Fibroblast of skin of left biceps (primary cell): ENCODE data around the gene RRP8.

Experiments
- DNase-seq, 2 experiments: peaks; one replicate each; pipeline ENCODE4 v3.0.0-alpha.2; 2013; ENCODE audit warnings: low read depth in 2 of 2

RRP8 gene

DNA sequence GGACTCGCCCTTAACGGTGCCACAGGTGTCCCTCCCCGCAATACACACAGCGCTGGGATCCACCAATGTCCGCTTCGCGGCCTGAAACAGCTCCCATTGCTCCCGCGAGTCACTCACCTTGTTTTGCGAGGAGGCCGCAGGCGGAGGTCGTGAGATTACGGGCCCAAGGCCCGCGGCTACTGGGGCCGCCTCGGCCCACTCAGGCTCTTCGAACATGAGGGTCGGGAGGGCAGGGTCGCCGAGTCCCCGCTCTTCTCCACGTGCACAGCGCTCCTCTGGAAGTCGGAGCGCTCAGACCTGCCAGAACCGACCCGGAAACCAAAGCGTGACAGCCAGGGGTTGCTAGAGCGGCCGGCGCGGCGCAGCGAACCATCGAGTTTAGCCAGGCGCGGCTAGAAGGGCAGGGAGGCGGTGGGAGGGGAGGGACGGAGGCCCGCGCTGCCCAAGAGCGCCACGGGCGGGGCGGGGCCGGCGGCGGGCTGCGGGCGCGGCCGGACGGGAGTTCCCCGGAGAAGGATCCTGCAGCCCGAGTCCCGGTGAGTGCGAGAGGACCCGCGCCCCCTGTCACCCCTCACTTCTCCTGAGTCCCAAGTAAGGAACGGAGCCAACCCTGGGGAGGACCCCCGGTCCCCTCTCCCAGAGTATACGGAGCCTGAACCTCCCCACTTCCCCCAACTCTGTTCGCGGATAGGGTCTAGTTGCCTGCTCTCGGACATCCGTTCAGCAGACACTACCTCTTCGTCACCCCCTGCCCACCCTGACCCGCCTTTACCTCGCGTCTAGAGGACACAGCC lies at the start of gene RRP8, which contains the start of gene ILK:
Gene RRP8 (minus strand): TSS at position 330 of the 794 bp plus-strand sequence. CDS start 114 bp downstream, at position 216.
Gene ILK (plus strand): TSS at position 488 of the 794 bp plus-strand sequence. CDS start 498 bp downstream, outside the sequence.
- DNase-seq, result peak; percentile 59 to 68

DNA sequence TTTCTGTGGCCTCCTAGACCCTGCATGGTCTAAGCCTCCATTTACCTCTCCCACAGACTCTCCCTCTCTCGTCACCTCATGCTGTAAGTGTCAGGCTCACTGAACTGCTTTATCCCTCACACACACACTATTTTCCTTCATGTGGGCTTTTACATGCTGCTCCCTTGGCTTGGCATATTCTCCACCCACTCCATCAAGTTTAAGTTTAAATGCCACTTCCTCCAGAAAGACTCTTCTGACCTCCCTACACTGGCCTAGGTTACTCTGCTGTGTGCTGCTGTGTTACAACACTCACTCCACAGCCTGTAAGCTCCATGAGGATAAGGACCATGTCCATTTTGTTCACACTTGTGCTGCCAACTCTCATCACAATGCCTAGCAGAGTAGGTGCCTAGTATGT lies 49.7 kb upstream of the RRP8 start:
- no peak for DNase-seq

DNA sequence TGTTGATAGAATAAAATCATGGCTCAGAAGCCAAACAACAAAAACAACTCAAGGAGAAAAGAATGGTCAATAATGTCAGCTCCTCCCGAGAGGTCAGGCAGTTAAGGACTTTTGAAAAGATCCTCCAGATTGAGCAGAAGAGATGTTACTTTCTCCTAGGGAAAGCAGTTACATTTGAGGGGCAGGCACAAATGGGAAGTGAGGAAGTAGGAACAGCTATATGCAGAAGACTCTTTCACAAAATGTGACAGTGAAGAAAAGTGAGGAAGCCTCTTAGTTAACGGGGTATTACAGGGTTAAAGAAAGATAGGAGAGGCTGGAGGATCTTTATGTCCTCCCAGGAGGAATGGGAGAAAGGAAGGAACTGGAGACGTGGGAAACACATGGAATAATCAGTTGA lies 48.8 kb upstream of the RRP8 start:
- DNase-seq, result no peak

DNA sequence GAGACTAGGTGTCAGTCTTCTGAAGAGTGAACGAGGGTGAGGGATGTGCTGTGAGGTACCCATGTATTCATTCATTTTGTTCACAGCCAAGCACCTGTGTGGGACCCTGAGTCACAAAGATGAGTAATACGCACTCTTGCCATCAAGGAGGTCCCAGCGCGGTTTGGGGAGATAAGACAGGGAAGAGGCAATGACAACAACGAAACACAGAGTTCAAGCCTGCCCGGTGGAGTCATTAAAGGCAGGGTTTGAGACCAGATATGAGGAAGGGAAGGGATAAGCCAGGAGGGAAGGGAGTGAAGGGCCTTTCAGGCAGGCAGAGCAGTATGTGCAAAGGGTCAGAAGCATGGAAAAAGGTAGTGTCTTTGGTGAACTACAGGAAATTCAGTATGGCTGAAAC lies 47.6 kb upstream of the RRP8 start:
- DNase-seq, result no peak

DNA sequence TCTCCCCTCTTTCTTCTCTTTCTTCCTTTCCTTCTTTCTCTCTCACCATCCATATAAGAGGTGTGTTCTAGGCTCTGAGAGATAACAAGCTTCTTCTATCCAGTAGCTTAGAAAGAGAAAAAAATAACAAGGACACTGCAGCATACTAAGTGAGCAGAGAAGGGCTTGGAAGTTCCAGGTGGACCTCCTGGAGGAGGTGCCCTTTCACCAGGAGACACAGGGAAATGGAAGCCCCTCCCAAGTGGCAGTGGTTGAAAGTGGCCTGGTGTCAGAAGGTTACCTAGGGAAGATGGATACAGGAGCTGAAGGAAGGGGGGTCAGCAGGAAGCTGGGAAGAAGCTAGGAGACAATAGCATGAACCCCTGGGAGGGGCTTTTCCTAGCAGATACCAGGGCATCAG lies 46.7 kb upstream of the RRP8 start:
- DNase-seq, result no peak

DNA sequence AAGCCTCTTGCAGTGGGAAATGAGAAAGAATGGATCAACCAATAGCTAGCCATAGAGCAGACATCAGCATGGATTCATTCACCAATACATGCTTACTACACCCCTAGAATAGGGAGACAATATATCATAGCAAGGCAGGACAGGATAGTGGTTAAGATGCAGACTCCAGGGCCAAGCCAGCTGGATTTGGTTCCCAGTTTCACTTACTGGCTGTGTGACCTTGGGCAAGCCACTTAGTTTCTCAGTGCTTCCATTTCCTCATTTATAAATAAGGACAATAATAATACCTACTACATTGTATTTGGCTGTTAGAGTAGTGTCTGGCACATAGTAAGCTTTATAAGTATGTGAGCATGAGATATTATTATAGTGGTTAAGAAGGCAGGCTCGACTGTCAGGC lies 45.1 kb upstream of the RRP8 start:
- no peak for DNase-seq

DNA sequence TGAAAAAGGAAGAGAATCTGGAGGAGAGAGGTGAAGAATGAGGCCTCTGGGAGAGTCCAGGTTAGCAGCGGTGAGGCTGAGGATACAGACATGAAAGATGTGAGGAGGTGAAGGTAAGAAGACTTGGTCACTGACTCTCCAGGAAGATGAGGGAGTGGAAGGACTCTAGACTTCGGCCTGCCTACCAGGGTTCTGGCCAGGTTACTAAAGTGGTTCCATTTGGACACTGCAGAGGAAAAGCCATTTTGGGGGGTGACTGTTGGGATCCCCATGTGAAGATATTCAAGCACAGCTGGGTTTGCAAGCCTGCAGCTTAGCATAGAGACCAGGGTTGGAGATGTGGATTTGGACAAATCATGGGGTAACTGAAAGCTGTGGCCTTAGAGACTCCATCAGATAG lies 44.4 kb upstream of the RRP8 start:
- no peak for DNase-seq

DNA sequence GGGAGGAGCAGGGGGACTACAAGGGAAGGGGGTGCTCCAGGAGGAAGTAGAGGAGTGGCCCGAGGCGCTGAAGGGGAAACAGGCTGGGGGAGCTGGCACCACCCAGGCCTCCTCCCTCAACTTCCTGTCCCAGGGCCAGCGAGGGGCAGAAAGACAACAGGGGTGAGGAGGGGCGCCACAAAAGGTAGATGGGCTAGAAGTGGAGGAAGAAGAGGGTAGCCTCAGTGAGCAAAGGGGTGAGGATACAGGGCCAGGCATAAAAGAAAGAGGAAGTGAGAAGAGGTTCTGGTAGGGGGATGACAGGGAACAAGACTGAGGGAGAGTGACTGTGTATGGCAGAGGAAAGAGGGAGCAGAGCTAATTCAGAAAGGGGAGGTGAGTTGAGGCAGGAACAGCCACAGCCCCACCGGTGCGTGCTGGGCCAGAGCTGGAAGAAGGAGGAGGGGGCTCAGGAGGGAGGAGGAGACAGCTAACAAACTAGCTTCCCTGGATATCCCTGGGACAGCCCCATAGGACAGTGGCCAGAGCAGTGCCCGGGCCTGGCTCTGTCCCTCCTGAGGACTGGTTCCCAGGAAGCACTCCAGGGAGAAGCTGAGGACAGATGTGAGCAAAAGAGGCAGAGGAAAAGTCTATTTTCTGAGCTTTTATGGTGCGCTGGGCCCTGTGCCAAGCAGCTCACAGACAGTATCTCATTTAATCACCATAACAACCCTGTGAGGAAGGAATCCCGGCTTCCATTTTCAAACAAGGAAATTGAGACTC lies 43.7 kb upstream of the RRP8 start:
- DNase-seq, result peak; percentile 33 to 34

DNA sequence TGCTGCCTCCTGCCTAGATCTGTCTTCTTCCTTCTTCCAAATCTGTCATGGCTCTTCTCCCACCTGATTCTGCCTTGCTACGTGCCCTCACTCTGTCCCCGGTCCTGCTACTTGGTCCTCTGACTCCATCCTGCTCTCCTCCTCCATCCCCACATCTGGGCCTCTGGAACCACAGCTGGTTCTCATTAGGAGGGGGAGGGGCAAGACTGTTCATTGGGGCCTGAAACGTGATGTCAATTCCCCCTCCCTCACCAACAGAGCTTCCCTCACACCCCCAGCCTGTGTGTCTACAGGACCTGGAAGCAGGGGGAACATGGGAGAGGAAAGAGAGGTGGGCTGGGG lies 43.1 kb upstream of the RRP8 start:
- DNase-seq, result peak; percentile 76 to 79

DNA sequence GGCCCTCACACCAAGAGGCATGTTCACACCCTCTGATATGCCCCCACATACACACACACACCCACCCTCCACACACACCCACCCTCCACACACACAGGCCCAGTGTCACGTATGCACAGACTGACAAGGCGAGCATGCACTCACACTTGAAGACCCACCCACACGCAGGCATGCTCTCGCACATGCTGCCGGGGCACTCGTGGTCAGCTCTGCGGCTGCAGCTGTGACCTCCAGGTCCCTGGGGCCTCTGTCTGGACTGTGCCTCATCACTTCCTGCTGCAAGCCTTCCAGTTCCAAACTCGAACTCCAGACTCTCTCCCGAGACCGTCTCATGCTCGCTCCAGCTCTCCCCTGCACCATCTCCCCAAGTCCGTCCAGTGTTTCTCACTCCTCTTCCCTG lies 42.7 kb upstream of the RRP8 start:
- DNase-seq, result peak in 1 of 2 experiments; percentile 22

DNA sequence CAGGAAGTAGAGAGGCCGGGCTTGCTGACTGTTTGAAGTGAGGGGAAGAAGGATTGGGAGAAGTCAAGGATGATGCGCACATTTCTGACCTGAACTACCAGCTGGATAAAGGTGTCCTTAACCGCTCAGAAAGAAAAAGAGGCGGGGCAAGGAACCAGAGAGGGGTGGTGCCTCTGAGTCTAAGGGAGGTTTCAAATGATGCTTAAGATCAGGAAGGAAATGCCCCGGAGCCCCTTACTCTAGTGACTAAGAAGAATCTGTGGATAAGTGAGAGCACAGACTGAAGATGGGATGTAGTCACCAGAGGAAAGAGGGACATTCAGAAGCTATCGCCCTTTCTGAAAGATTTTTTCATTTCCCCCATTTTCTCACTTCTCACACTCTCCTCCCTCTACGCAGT lies 39.5 kb upstream of the RRP8 start:
- no peak for DNase-seq

DNA sequence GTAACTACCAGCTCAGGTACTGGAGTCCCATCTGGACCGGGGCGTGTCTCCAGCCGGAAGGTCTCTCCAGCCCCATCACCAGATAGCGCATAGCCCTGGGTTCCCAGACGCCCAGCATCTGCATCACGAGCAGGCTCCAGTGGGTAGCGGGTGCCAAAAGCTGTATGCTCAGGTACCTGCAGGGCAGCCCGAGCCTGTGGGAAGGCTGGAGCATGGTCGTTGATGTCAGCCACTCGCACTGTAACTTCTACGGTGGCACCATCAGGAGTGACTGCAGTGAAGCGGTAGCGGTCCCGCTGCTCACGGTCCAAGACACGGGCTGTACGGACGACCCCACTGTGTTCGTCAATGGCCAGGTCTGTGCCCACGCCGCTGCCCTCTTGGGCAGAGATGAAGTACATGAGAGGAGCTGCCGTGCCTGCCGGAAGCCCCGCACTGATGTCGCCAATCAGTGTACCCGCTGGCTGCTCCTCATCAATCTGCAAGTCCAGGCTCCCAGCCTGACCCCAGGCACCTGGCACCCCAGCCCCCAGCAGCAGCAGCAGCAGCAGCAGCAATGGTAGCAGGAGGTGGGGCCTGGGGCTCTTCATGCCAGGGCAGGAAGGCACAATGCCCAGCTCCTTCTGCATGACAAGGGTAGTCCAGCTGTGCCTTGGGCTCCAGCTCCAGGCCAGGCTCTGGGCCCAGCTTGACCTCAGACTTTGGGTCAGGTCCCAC lies 37.7 kb upstream of the RRP8 start:
- no peak for DNase-seq

DNA sequence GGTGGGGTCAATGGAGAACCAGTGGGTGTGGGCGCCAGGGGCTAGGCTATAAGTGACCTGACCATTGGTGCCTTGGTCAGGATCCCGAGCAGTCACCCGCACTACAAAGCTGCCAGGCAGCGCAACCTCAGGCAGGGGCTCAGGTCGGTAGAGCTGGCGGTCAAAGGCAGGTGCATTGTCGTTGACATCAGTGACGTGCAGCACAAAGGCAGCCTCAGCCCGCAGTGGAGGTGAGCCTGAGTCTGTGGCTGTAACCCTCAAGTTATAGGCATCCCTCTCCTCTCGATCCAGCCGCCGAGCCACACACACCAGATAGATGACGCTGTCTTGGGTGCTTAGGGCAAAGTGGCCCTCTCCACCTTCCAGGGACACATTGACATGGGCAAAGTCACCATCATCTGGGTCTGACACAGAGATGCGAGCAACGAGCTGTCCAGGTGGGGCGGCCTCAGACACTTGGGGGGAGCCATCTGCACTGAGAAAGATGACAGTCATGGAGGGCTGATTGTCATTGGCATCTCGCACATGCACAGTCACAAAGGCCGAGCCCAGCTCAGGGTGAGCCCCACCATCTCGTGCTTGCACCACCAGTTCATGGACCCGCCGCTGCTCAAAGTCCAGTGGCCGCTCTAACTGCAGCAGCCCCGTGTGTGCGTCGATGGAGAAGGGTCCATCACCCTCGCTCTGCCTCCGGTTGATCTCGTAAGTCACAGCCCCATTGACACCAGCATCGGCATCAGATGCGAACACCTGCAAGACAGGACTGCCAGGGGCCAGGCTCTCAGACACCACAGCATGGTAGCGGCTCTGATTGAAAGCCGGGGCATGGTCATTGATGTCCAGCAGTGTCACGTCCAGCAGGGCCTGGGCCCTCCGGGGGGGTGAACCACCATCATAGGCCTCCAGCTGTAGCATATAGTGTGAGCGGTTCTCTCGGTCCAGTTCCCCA lies 36.9 kb upstream of the RRP8 start:
- no peak for DNase-seq

DNA sequence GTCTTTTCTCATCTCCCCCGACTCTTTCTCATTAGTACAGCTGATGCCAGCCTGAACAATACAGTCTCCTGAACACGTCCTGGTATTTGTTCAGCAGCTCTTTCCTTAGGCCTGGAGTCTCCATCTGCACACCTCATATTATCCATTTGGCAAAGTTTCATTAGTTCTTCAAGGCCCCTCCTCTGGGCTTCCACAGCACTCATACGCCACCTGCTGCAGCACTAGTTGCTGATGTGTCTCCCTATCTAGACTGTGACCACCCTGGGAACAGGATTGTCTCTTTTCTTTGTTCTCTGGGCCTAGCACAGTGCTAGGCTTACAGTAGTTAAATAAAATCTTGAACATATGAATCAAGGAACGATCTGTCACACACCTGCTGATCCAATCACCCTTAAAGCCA lies 35.0 kb upstream of the RRP8 start:
- no peak for DNase-seq

DNA sequence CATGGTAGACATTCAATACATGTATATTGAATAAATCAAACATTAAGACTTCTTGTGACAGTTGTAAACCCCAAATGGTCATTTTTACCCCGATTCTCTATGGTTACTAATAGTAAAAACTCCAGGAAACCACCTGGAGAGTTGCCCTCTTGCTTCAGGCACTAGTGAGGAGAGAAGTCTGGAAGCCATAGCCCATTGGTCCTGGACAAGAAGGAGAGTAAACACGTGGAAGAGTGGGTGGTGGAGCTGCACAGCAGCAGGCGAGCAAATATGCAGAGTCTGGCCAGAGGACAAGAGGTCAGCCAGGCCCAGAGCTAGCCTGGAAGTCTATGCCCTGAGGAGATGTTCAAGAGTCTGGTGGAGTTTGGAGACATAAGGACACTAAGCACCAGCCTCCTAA lies 34.5 kb upstream of the RRP8 start:
- DNase-seq, result no peak

DNA sequence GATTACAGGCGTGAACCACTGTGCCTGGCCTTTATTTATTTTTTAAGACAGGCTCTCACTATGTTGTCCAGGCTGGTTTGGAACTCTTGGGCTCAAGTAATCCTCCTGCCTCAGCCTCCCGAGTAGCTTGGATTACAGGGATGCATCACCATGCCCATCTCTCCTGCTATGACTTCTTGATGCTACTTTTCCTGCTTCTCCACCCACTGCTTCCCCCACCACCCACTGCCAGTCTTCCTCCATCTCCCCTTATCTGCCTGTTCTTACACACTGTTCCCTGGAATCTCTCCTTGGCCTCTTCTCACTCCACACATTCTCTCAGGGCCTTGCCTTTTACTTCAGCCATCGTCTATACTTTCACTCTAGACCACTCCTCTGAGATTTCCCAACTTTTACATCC lies 33.1 kb upstream of the RRP8 start:
- DNase-seq, result no peak

DNA sequence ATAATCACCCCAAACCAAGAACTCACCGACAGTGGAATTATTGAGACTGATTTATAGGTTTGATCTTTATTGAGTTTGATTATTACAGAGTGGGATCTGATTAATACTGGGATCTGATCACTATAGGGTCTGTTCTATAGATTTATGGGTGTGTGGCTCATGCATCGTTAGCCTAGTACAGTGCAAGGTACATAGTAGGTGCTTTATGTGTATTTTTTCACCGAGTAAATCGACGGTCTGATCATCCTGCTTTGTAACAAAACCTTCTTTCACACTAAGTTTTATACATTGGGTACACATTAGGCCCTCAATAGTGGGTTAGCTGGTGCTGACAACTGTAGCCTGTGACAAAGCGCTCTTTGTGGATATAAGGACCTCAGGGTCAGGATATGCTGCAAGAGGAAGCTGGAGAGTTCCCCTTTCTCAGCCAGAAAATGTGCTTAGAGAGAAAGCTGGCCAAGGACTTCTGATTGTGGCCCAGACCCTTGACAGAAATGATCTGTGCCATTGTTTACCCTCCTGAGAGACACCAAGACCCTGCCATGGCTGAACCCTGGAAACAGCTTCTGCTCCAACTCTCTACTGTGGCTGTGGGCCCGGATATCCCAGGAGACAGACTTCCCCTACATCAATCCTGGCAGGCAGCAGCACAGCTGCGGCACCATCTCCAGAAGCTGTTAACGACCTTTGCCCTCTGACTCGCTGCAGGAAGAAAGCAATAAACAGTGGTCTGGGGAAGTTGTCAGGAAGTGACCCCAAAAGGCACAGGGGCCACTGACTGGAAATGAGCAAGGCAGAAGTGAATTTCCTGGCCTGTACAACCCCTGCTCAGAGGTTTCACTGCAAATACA lies 31.9 kb upstream of the RRP8 start:
- no peak for DNase-seq

DNA sequence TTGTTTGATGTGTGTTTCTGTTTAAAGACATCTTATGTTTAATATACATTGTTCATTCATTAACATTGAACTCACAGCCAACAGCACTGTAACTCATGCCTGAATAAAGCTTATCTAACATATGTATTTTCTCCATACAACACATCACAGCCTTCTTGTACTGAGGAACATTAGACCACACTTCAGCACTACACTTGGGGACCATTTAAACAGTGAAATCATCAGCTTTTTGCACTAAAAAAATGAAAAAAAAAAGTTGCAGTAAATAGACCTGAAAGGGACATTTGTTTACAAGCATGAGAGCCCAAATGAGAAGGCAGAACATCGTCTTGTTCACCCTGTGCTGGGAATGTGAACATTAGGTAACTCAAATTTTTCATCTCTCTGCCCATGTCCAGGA lies 31.1 kb upstream of the RRP8 start:
- DNase-seq, result no peak

DNA sequence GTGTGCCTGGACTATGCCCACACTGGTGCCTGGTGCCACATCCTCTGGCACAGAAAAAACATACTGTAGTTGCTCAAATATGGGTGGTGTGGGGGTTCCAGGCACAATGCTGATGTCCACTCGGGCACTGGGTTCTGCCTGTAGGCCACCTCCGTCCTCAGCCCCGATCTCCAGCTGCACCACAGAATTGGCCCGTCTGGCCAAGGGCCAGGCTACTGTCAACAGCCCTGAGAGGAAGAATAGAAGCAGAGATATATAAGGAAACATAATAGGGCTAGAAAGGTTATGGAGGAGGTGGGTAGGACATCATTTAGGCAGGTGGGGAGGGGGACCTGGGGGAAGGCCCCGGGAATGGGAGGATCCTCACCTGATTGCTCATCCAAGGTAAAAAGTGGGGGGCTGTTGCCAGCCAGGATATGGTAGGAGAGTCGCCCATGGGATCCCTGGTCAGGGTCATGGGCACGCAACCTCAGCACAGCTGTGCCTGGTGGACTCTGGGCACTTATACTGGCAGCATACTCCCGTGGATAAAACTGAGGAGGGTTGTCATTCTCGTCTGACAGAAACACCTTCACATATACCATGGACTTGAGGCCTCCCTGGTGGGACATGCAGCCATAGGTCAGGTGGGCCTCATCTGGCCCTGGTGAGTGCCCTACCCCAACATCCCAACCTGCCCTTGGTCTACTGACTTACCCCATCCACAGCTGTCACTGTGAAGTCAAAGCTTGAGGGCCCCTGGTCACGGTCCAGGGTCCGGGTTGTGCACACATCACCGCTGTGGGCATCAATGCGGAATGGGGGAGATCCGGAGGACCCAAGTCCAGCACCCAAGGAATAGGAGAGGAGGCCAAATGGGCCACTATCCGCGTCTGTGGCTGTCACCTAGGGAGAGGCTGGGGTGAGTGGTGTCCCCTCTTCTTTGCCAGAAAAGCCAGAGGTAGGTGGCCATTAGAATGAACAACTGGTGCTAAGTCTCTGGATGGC lies 30.3 kb upstream of the RRP8 start:
- DNase-seq, result no peak
